GM23248 (cell line): Measurements from ENCODE around the gene TCF7L2. TPM values are rescaled to one million over a fixed set of nuclear protein-coding genes. Genes with fewer than 3 reads are reported as not detected.

ENCODE experiments used
- DNase-seq: peaks from one replicate; pipeline ENCODE4 v3.0.0-alpha.2; 2015
- H2AFZ ChIP-seq: fragments of 200-600 bp; sonication (generic); 2 replicates; pipeline ENCODE4 v1.6.1; 2016; ENCODE audit warnings: antibody characterized with exemption
- H3F3A ChIP-seq: fragments of 200-600 bp; sonication (generic); 2 replicates; pipeline ENCODE4 v1.6.1; 2016; ENCODE audit warnings: mild to moderate bottlenecking, antibody characterized with exemption, mixed run types; ENCODE audit not compliant: insufficient read depth
- H3K27ac ChIP-seq: fragments of 200-600 bp; sonication (generic); 2 replicates; pipeline ENCODE4 v1.5.1; 2016; ENCODE audit warnings: mild to moderate bottlenecking
- H3K27me3 ChIP-seq: fragments of 200-600 bp; sonication (generic); replicated peaks from 2 replicates; pipeline ENCODE4 v1.6.1; 2016; ENCODE audit warnings: mild to moderate bottlenecking; ENCODE audit not compliant: insufficient read depth
- H3K36me3 ChIP-seq: fragments of 200-600 bp; sonication (generic); 2 replicates; pipeline ENCODE4 v1.6.1; 2016; ENCODE audit warnings: low read depth, mild to moderate bottlenecking
- H3K4me1 ChIP-seq: fragments of 200-600 bp; sonication (generic); 2 replicates; pipeline ENCODE4 v1.6.1; 2016; ENCODE audit warnings: mild to moderate bottlenecking; ENCODE audit not compliant: insufficient read depth
- H3K4me2 ChIP-seq: fragments of 200-600 bp; sonication (generic); one replicate; pipeline ENCODE4 v1.6.1; 2016; ENCODE audit warnings: mild to moderate bottlenecking; ENCODE audit not compliant: unreplicated experiment
- H3K4me3 ChIP-seq: fragments of 200-600 bp; sonication (generic); 2 replicates; pipeline ENCODE4 v1.5.1; 2016; ENCODE audit warnings: mild to moderate bottlenecking
- H3K79me2 ChIP-seq: fragments of 200-600 bp; sonication (generic); 2 replicates; pipeline ENCODE4 v1.6.1; 2016; ENCODE audit warnings: mild to moderate bottlenecking; ENCODE audit not compliant: insufficient read depth
- H3K9ac ChIP-seq: fragments of 200-600 bp; sonication (generic); 2 replicates; pipeline ENCODE4 v1.6.1; 2016; ENCODE audit warnings: mild to moderate bottlenecking
- H3K9me2 ChIP-seq: fragments of 200-600 bp; sonication (generic); 2 replicates; pipeline ENCODE4 v1.6.1; 2016; ENCODE audit warnings: mixed run types, mild to moderate bottlenecking, moderate library complexity; ENCODE audit not compliant: insufficient read depth
- H3K9me3 ChIP-seq: fragments of 200-600 bp; sonication (generic); one replicate; pipeline ENCODE4 v1.6.1; 2017; ENCODE audit warnings: low read depth
- H4K20me1 ChIP-seq: fragments of 200-600 bp; sonication (generic); 2 replicates; pipeline ENCODE4 v1.6.0; 2016; ENCODE audit not compliant: insufficient read depth
- EZH2 ChIP-seq: fragments of 200-600 bp; sonication (generic); IDR thresholded peaks from 2 replicates; pipeline ENCODE4 v1.6.1; 2018; ENCODE audit warnings: antibody characterized with exemption, mild to moderate bottlenecking; ENCODE audit not compliant: insufficient read depth, poor library complexity, severe bottlenecking
- EZH2phosphoT487 ChIP-seq: fragments of 200-600 bp; sonication (generic); IDR thresholded peaks from 2 replicates; pipeline ENCODE4 v1.6.1; 2018; ENCODE audit warnings: antibody characterized with exemption, moderate library complexity, mild to moderate bottlenecking, low read depth; ENCODE audit not compliant: insufficient read depth
- WGBS, 2 experiments: methylation state at CpG; one replicate each; pipeline ENCODE4 v1.1.6; 2015 to 2017; ENCODE audit warnings: low lambda C conversion rate in 2 of 2, low coverage in 1 of 2; ENCODE audit errors: missing lambda C conversion rate in 2 of 2; 5-methylcytosine and 5-hydroxymethylcytosine counted together
- in situ Hi-C: fragments of 300-500 bp; cut with MboI; formaldehyde crosslinking; loops from 2 replicates; pipeline ENCODE4 v1.15.0; 2020
- polyA plus RNA-seq: library from polyadenylated mRNA; unstranded; fragments of >200 nt; fragmentation: Nextera tagmentation; extraction: Ambion mirVana; gene quantifications from 2 replicates; pipeline ENCODE4 v1.2.1, GENCODE V29; 2016
- total RNA-seq: library from RNA; depleted of rRNA; stranded (reverse); fragments of >200 nt; shearing (Covaris generic); gene quantifications from 2 replicates; pipeline ENCODE4 v1.2.3, GENCODE V29; 2014

The TCF7L2 gene
- total and polyA plus RNA-seq, 2 experiments from 2014 or later, result 6.2 to 19.3 TPM

DNA sequence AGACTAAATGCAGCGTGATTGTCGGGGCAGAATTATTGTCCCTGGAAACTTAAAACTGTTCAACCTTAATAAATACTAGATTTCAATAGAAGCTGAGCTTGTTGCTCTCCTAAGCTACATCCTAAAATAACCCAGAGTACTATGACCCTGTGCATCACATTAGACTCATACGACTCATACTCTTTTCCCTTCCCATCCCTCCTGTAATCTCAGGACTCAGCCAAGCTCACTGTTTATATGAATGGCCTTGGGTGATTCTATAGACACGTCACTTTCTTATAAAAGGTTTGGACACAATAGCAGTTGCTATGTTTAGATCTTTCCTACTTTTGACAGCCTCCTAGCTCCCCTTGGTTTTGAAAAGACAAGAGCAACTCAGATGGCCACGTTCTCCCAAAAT, 17.2 kb downstream of the TCF7L2 start:
- Histone ChIP-seq H3K27me3 (no peaks in the 10 kb centered on the region), H3K4me2 (no peak overlapping the region), H3K9me3 (no peaks in the 10 kb centered on the region), H3K36me3 (peaks cover 6% of the 10 kb centered on the region; the same call in 1 of the 2 replicates), H3K9ac (peak overlapping the region; percentile 29; the same call in 1 of the 2 replicates), H3K79me2 (peaks cover 99% of the 10 kb centered on the region), H3K27ac (peak overlapping the region; percentile 69), H2AFZ (no peak overlapping the region), H3K4me1 (peaks cover 41% of the 10 kb centered on the region), H3K9me2 (no peaks in the 10 kb centered on the region), H4K20me1 (no peaks in the 10 kb centered on the region; the same call in 1 of the 2 replicates), H3F3A (peaks cover 47% of the 10 kb centered on the region), H3K4me3 (no peak overlapping the region)
- in situ Hi-C loops, result loop anchor here (25.0 kb wide), 1 partner anchor 420 kb away; no protein-coding TSS in a partner anchor
- WGBS, 2 experiments, result 42 to 45% methylated on average over 5 of the region's 5 CpGs
- DNase-seq, result peak; percentile 87
- TF ChIP-seq EZH2phosphoT487 (no peak), EZH2 (no peak)

DNA sequence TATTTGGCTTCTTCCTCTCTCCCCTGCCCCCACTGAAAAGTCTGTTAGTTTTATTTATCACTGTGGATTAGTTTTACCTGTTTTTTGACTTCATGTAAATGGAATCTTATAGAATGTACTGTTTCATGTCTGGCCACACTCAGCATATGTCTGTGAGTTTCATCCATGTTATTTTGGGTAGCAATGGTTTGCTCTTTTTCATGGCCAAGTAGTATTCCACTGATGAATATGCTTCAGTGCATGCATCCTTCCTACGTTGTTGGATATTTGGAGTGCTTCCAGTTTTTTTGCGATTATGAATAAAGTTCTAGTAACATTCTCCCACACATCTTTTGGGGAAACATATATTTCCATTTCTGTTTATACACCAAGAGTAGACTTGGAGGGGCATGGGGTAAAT, 19.1 kb downstream of the TCF7L2 start:
- no peak overlapping the region for H2AFZ ChIP-seq
- no peaks in the 10 kb centered on the region for H3K9me2 ChIP-seq
- TF ChIP-seq EZH2phosphoT487 (no peak), EZH2 (no peak)
- H3K4me3 ChIP-seq, result no peak overlapping the region
- H3K9ac ChIP-seq, result no peak overlapping the region
- H3K9me3 ChIP-seq, result no peaks in the 10 kb centered on the region
- peaks cover 39% of the 10 kb centered on the region for H3F3A ChIP-seq
- no peak overlapping the region for H3K4me2 ChIP-seq
- WGBS, 2 experiments, result 95 to 96% methylated on average over 2 of the region's 2 CpGs
- peaks cover 6% of the 10 kb centered on the region; the same call in 1 of the 2 replicates for H3K36me3 ChIP-seq
- H3K79me2 ChIP-seq, result peaks cover 99% of the 10 kb centered on the region
- H4K20me1 ChIP-seq, result no peaks in the 10 kb centered on the region; the same call in 1 of the 2 replicates
- no peak for DNase-seq
- no peak overlapping the region for H3K27ac ChIP-seq
- peaks cover 31% of the 10 kb centered on the region for H3K4me1 ChIP-seq
- H3K27me3 ChIP-seq, result no peaks in the 10 kb centered on the region
- in situ Hi-C loops, result loop anchor here (25.0 kb wide), 1 partner anchor 418 kb away; no protein-coding TSS in a partner anchor

- TF ChIP-seq EZH2phosphoT487, result no peak
- TF ChIP-seq EZH2, result no peak
- H3K36me3 ChIP-seq, result peaks cover 6% of the 10 kb centered on the region; the same call in 1 of the 2 replicates
- DNase-seq, result no peak
- no peaks in the 10 kb centered on the region for H3K9me3 ChIP-seq
- no peaks in the 10 kb centered on the region for H3K27me3 ChIP-seq
- peaks cover 99% of the 10 kb centered on the region for H3K79me2 ChIP-seq
- H3K4me2 ChIP-seq, result no peak overlapping the region
- no peaks in the 10 kb centered on the region for H3K9me2 ChIP-seq
- in situ Hi-C loops, result loop anchor here (25.0 kb wide), 1 partner anchor 418 kb away; no protein-coding TSS in a partner anchor
- no peak overlapping the region for H3K9ac ChIP-seq
- H2AFZ ChIP-seq, result no peak overlapping the region
- peaks cover 27% of the 10 kb centered on the region for H3K4me1 ChIP-seq
- H4K20me1 ChIP-seq, result no peaks in the 10 kb centered on the region; the same call in 1 of the 2 replicates
- WGBS, 2 experiments, result 92 to 98% methylated on average over 2 of the region's 2 CpGs
- no peak overlapping the region for H3K4me3 ChIP-seq
- H3K27ac ChIP-seq, result no peak overlapping the region
- peaks cover 36% of the 10 kb centered on the region for H3F3A ChIP-seq
These were observed 19.5 kb downstream of the TCF7L2 start for GRCh38 chr10:112969542-112969941.

DNA sequence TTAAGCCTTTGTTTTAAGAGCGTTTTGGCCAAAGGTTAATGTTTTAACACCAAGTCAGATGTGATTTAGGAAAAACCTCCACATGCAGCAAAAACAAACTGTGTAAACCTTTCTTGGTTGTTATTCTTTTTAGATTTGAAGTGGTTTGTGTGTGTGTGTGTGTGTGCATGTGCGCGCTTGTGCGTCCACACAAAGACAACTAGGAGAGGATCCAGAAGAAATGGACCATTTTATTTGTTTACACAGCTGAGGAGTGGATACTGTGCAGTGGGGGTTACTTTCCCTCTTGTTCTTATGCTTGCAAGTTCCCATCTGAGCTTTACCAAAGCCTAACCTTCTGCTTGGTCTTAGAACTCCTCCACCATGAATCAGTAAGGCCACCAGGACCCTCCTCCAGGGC, 20.0 kb downstream of the TCF7L2 start:
- Histone ChIP-seq H3F3A (peaks cover 32% of the 10 kb centered on the region), H3K9me3 (no peaks in the 10 kb centered on the region), H3K36me3 (peaks cover 10% of the 10 kb centered on the region), H3K27me3 (no peaks in the 10 kb centered on the region), H4K20me1 (no peaks in the 10 kb centered on the region; the same call in 1 of the 2 replicates), H3K4me2 (no peak overlapping the region), H3K27ac (no peak overlapping the region), H3K79me2 (peaks cover 99% of the 10 kb centered on the region), H2AFZ (no peak overlapping the region), H3K9me2 (no peaks in the 10 kb centered on the region), H3K9ac (no peak overlapping the region), H3K4me1 (peaks cover 25% of the 10 kb centered on the region), H3K4me3 (no peak overlapping the region)
- 77 to 78% methylated on average over 4 of the region's 4 CpGs for WGBS, 2 experiments
- no peak for TF ChIP-seq EZH2
- no peak for TF ChIP-seq EZH2phosphoT487
- no peak for DNase-seq
- in situ Hi-C loops, result loop anchor here (25.0 kb wide), 1 partner anchor 417 kb away; no protein-coding TSS in a partner anchor
